Lung (tissue), 12 donors: ENCODE data around the gene ASB18. TPM values are rescaled to one million over a fixed set of nuclear protein-coding genes. Genes with fewer than 3 reads are reported as not detected.

Experiments used
- ATAC-seq: fragments of 200-7000 bp; cut with Tn5 transposase; one replicate; pipeline ENCODE4 v1.9.1; 2020; ENCODE audit warnings: moderate number of reproducible peaks; ENCODE audit not compliant: insufficient read depth, low FRiP score
- DNase-seq, 3 donors: peaks; one replicate each; pipeline ENCODE4 v3.0.0-alpha.2; 2013 to 2017
- H3K27ac ChIP-seq, 2 donors: one replicate each; pipeline ENCODE4 v1.5.1; 2013; ENCODE audit warnings: mild to moderate bottlenecking in 2 of 2, moderate library complexity in 2 of 2, control low read depth in 1 of 2, inconsistent platforms in 1 of 2, low read depth in 1 of 2, low read length in 1 of 2
- H3K27me3 ChIP-seq, 3 donors: one replicate each; pipeline ENCODE4 v1.5.1; 2013; ENCODE audit warnings: low read length in 2 of 3; ENCODE audit not compliant: control insufficient read depth in 3 of 3, insufficient read depth in 3 of 3
- H3K36me3 ChIP-seq, 4 donors: one replicate each; pipeline ENCODE4 v1.5.1; 2013; ENCODE audit warnings: low read length in 4 of 4, mild to moderate bottlenecking in 1 of 4, moderate library complexity in 1 of 4; ENCODE audit not compliant: control insufficient read depth in 4 of 4, insufficient read depth in 4 of 4
- H3K4me1 ChIP-seq, 5 donors: one replicate each; pipeline ENCODE4 v1.5.1; 2013; ENCODE audit warnings: low read length in 5 of 5, mild to moderate bottlenecking in 2 of 5, moderate library complexity in 1 of 5; ENCODE audit not compliant: control insufficient read depth in 5 of 5, insufficient read depth in 5 of 5
- H3K4me3 ChIP-seq: one replicate; pipeline ENCODE4 v1.5.1; 2013; ENCODE audit warnings: mild to moderate bottlenecking, control low read depth, moderate library complexity
- H3K9ac ChIP-seq, 2 donors: one replicate each; pipeline ENCODE4 v1.5.1; 2013; ENCODE audit warnings: low read length in 2 of 2, control low read depth in 1 of 2; ENCODE audit not compliant: insufficient read depth in 1 of 2
- H3K9me3 ChIP-seq, 4 donors: one replicate each; pipeline ENCODE4 v1.5.1; 2013; ENCODE audit warnings: low read length in 3 of 4, mild to moderate bottlenecking in 1 of 4, moderate library complexity in 1 of 4; ENCODE audit not compliant: control insufficient read depth in 4 of 4, insufficient read depth in 3 of 4
- WGBS, 2 donors: extraction: QIAGEN DNeasy Blood & Tissue Kit; methylation state at CpG; one replicate each; pipeline ENCODE4 v1.1.7; 2013; 5-methylcytosine and 5-hydroxymethylcytosine counted together
- polyA plus RNA-seq, 2 donors: library from polyadenylated mRNA; stranded (reverse); fragments of 200-250 nt; gene quantifications; one replicate each; pipeline ENCODE4 v1.2.1, GENCODE V29; 2013
- total RNA-seq, 2 donors: library from RNA; depleted of rRNA in 1 of 2; stranded (reverse); fragments of >200 nt in 1 of 2; gene quantifications; one replicate each; pipeline ENCODE4 v1.2.1, GENCODE V29; 2014 to 2021
- TF ChIP-seq, protein P1 (sequence below): IDR thresholded peaks from 2 replicates; pipeline ENCODE4 v1.5.1; 2012; ENCODE audit warnings: mild to moderate bottlenecking; ENCODE audit errors: control extremely low read depth, extremely low read depth
- donor health status: control.
- donor health status: control.
- donor health status: Bipolar disorder and iron deficiency.
- donor health status: healthy.
- donor health status: DM: yes; HTN: yes; CAD: no.

Gene ASB18
- total and polyA plus RNA-seq, 4 donors: not detected

DNA sequence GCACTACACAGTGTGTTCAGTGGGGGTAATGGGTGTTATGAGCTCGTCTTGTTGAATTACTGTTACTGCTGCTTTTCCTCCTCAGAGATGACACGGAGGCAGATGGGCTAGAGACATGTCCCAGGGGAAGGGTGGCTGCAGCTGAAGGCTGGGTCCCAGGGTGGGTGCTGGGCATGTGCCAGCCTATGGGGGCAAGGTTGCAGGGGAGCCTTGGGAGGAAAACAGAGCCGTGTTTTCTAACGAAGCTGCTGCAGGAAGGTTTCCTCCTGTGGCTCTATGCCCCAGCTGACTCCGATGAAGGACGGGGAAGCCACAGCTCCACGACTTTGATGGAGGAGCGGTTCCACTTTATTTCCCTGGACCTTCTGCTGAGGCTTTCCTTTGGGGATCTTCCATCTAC is 42.4 kb downstream of the ASB18 start:
- H3K9ac ChIP-seq: no peak overlapping the region
- no peak for ATAC-seq
- H3K9me3 ChIP-seq: peaks cover 0 to 13% (median 2%) of the 10 kb centered on the region in 4 donors
- H3K4me1 ChIP-seq: no peaks in the 10 kb centered on the region
- no peaks in the 10 kb centered on the region for H3K36me3 ChIP-seq
- TF ChIP-seq, protein P1, sequence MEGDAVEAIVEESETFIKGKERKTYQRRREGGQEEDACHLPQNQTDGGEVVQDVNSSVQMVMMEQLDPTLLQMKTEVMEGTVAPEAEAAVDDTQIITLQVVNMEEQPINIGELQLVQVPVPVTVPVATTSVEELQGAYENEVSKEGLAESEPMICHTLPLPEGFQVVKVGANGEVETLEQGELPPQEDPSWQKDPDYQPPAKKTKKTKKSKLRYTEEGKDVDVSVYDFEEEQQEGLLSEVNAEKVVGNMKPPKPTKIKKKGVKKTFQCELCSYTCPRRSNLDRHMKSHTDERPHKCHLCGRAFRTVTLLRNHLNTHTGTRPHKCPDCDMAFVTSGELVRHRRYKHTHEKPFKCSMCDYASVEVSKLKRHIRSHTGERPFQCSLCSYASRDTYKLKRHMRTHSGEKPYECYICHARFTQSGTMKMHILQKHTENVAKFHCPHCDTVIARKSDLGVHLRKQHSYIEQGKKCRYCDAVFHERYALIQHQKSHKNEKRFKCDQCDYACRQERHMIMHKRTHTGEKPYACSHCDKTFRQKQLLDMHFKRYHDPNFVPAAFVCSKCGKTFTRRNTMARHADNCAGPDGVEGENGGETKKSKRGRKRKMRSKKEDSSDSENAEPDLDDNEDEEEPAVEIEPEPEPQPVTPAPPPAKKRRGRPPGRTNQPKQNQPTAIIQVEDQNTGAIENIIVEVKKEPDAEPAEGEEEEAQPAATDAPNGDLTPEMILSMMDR: no peak
- 86 to 91% methylated on average over 8 of the region's 8 CpGs for WGBS, 2 donors
- DNase-seq: no peak
- H3K4me3 ChIP-seq: no peak overlapping the region
- peaks cover 0 to 6% (median 0%) of the 10 kb centered on the region in 3 donors for H3K27me3 ChIP-seq
- no peak overlapping the region for H3K27ac ChIP-seq

DNA sequence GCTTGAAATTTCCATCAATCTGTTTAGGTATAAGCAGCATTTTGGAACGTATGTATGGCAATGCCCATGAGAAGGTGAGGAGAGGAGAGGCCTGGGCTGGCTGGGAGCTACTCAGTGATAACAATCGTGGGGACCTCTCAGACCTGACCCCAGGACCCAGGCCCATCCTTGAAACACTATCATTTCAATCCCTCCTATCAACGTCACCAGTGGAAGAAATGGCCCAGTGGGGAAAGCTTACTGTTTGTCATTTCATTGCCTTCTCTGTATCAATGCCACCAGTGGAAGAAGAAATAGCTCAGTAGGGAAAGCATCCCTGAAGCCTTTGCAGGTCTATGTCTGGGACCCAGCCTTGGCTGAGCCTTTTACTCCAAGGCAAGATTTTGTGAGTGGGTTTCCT is 44.8 kb downstream of the ASB18 start:
- ATAC-seq (no peak), DNase-seq (no peak)
- WGBS, 2 donors: 82 to 84% methylated on average over 3 of the region's 3 CpGs
- Histone ChIP-seq H3K4me1 (no peaks in the 10 kb centered on the region), H3K4me3 (no peak overlapping the region), H3K9ac (no peak overlapping the region), H3K27ac (no peak overlapping the region), H3K36me3 (no peaks in the 10 kb centered on the region), H3K9me3 (peaks cover 0 to 10% (median under 1%) of the 10 kb centered on the region in 4 donors), H3K27me3 (peaks cover 0 to 17% (median 3%) of the 10 kb centered on the region in 3 donors)
- TF ChIP-seq, protein P1: no peak

DNA sequence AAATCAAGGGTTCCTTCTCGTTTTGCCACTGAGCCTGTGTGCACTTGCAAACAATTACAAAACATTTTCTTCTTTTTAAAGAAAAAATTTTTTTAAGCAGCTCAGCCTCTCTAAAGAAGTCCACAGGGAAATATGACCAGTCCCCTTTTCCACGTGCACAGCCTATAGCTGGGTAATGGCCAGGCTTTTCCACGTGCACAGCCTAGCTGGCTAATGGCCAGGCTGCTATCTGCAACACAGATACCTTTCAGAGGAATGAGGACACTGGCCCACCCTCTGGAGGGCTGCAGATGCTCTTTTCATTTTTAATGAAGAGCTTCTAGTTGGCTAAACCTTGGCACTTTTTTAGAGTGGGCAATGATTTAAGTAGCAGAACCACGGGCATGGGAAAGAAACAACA is 46.3 kb downstream of the ASB18 start:
- Histone ChIP-seq H3K27me3 (peaks cover 7 to 28% (median 12%) of the 10 kb centered on the region in 3 donors), H3K4me3 (no peak overlapping the region), H3K9ac (no peak overlapping the region), H3K36me3 (no peaks in the 10 kb centered on the region), H3K9me3 (no peaks in the 10 kb centered on the region), H3K27ac (no peak overlapping the region), H3K4me1 (no peaks in the 10 kb centered on the region)
- TF ChIP-seq, protein P1: no peak
- ATAC-seq (no peak), DNase-seq (no peak)
- WGBS, 2 donors: 41 to 62% methylated on average over 4 of the region's 4 CpGs

DNA sequence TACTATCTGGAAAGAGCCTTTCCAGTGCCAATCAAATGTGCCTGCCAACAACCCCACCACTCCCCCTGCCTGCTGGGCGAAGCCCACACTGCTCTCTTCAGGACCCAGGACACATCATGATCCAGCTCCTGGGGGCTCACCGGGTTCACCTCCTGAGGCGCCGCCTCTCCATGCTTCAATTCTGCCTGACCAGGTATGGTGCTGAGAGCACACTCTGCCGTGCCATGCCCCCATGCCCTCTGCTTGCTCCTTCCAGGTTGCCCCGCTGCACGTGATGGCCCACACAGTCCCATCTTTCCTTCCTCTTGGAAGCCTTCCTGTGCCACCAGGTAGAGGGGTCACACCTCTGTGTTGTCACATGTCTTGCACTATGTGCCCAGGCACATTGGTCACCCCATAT is 47.5 kb downstream of the ASB18 start:
- ATAC-seq (no peak), DNase-seq (no peak)
- Histone ChIP-seq H3K9me3 (no peaks in the 10 kb centered on the region), H3K36me3 (no peaks in the 10 kb centered on the region), H3K4me3 (no peak overlapping the region), H3K27ac (no peak overlapping the region), H3K9ac (no peak overlapping the region), H3K4me1 (no peaks in the 10 kb centered on the region), H3K27me3 (peaks cover 7 to 28% (median 15%) of the 10 kb centered on the region in 3 donors)
- whole genome bisulfite sequencing, 2 donors: 86 to 93% methylated on average over 7 of the region's 7 CpGs
- TF ChIP-seq, protein P1: no peak
